HepG2 (cell line): ENCODE data around the gene SLC11A1.
A peak's percentile ranks its signal among the peaks of the same experiment; 100 is the strongest.

Experiments used
- FOSL1 ChIP-seq: sonication (generic); formaldehyde crosslinking; IDR thresholded peaks from 2 replicates; pipeline ENCODE4 v1.9.0; 2021; ENCODE audit warnings: missing genetic modification reagents, borderline replicate concordance
- ZNF501 ChIP-seq: sonication (generic); formaldehyde crosslinking; IDR thresholded peaks from 2 replicates; pipeline ENCODE4 v1.5.1; 2020; ENCODE audit warnings: mild to moderate bottlenecking, moderate library complexity, missing genetic modification reagents
- TF ChIP-seq, protein P1 (sequence below): sonication (generic); formaldehyde crosslinking; IDR thresholded peaks from 2 replicates; pipeline ENCODE4 v1.5.0; 2020; ENCODE audit warnings: mild to moderate bottlenecking, missing genetic modification reagents, moderate library complexity

DNA sequence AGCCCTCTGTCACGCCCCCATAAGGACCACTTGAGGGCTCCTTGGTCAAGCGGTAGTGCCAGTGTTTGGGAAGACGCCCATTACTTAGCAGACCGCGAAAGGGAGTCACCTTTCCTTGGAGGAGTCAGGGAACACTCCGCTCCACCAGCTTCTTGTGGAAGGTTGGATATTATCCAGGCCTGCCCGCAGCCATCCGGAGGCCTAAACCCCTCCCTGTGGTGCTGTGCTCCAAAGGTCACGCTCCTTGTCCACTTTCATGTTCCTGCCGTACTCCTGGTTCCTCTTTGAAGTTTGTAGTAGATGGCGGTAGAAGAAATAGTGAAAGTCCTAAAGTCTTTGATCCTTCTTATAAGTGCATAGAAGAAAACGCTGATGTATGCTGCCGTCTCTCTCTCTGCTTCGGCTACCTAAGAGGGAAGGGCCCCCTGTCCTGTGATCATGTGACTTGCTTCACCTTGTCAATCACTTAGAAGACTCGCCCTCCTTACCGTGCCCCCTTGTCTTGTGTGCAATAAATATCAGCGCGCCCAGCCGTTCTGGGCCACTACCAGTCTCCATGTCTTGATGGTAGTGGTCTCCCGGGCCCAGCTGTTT is 27.1 kb upstream of the SLC11A1 start:
- TF ChIP-seq, protein P1, sequence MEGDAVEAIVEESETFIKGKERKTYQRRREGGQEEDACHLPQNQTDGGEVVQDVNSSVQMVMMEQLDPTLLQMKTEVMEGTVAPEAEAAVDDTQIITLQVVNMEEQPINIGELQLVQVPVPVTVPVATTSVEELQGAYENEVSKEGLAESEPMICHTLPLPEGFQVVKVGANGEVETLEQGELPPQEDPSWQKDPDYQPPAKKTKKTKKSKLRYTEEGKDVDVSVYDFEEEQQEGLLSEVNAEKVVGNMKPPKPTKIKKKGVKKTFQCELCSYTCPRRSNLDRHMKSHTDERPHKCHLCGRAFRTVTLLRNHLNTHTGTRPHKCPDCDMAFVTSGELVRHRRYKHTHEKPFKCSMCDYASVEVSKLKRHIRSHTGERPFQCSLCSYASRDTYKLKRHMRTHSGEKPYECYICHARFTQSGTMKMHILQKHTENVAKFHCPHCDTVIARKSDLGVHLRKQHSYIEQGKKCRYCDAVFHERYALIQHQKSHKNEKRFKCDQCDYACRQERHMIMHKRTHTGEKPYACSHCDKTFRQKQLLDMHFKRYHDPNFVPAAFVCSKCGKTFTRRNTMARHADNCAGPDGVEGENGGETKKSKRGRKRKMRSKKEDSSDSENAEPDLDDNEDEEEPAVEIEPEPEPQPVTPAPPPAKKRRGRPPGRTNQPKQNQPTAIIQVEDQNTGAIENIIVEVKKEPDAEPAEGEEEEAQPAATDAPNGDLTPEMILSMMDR (CRISPR knock-in tag), result no peak
- TF ChIP-seq FOSL1 (CRISPR knock-in tag) (no peak), ZNF501 (CRISPR knock-in tag) (peak; percentile 47; the same call in 1 of the 2 replicates)
